SU-DHL-6 (cell line): Measurements from ENCODE around the gene PPM1H.

Source experiments
- EZH2phosphoT487 ChIP-seq: fragments of 200-600 bp; sonication (generic), shearing (Covaris generic); conservative IDR thresholded peaks from 2 replicates; pipeline ENCODE4 v1.6.1; 2018; ENCODE audit warnings: mild to moderate bottlenecking, antibody characterized with exemption, low read length, moderate library complexity, mixed read lengths
- TF ChIP-seq, protein P1 (sequence below): fragments of 200-600 bp; sonication (generic); IDR thresholded peaks from one replicate; pipeline ENCODE4 v1.5.1; 2017; ENCODE audit warnings: antibody characterized with exemption, mild to moderate bottlenecking, low read length, moderate library complexity; ENCODE audit not compliant: insufficient read depth, poor library complexity, severe bottlenecking

- TF ChIP-seq, protein P1, sequence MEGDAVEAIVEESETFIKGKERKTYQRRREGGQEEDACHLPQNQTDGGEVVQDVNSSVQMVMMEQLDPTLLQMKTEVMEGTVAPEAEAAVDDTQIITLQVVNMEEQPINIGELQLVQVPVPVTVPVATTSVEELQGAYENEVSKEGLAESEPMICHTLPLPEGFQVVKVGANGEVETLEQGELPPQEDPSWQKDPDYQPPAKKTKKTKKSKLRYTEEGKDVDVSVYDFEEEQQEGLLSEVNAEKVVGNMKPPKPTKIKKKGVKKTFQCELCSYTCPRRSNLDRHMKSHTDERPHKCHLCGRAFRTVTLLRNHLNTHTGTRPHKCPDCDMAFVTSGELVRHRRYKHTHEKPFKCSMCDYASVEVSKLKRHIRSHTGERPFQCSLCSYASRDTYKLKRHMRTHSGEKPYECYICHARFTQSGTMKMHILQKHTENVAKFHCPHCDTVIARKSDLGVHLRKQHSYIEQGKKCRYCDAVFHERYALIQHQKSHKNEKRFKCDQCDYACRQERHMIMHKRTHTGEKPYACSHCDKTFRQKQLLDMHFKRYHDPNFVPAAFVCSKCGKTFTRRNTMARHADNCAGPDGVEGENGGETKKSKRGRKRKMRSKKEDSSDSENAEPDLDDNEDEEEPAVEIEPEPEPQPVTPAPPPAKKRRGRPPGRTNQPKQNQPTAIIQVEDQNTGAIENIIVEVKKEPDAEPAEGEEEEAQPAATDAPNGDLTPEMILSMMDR = no peak
- no peak for TF ChIP-seq EZH2phosphoT487
These were observed 24.8 kb upstream of the PPM1H start for GRCh38 chr12:62959745-62960144.
